Measurements from ENCODE around the gene NAT8L.
A peak's percentile ranks its signal among the peaks of the same experiment; 100 is the strongest.
"Not testable (repeated sequence)": the region's sequence is repeated elsewhere in the genome, so short reads cannot be mapped to it uniquely, and the experiment has no call there.

The NAT8L gene, protein sequence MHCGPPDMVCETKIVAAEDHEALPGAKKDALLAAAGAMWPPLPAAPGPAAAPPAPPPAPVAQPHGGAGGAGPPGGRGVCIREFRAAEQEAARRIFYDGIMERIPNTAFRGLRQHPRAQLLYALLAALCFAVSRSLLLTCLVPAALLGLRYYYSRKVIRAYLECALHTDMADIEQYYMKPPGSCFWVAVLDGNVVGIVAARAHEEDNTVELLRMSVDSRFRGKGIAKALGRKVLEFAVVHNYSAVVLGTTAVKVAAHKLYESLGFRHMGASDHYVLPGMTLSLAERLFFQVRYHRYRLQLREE

DNA sequence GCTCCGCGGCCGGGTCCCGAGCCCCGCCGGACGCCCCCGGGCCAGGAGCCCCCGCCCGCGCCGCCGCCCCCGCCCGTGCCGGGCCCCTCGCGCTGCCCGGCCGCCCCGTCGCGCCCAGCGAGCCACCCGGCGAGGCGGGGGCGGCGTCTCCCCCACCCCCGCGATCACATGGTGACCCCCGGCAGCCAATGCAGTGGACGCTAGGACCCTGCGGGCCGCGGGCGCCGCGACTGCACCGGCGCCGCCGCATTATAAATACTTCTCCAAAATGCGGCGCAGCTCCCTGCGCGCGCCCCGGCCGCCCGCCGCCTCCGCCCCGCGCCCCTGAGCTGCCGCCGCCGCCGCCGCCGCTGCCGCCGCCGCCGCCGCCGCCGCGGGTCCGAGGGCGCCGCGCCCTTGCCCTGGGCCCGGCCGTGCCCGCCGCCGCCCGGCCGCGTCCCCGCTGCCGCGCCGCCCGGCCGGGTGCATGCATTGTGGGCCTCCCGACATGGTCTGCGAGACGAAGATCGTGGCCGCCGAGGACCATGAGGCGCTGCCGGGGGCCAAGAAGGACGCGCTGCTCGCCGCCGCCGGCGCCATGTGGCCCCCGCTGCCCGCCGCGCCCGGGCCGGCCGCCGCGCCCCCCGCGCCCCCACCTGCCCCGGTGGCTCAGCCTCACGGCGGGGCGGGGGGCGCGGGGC, at the start of gene NAT8L:
Gene NAT8L (plus strand): TSS at position 282 of the 680 bp plus-strand sequence. CDS start 185 bp downstream, at position 467.
- H3K4me3 Mint-ChIP-seq, result no peak within 1 kb of the TSS
- no peak for DNase-seq (ENCODE audit: low spot score in 2 of 2)
- H3K4me1 Mint-ChIP-seq, result no peaks in the 10 kb centered on the region
- H3K36me3 Mint-ChIP-seq, result no peaks in the 10 kb centered on the region
- no peak within 1 kb of the TSS for H3K27ac Mint-ChIP-seq
- H3K9me3 Mint-ChIP-seq, result no peaks in the 10 kb centered on the region
- peak; percentile 42 for ATAC-seq

DNA sequence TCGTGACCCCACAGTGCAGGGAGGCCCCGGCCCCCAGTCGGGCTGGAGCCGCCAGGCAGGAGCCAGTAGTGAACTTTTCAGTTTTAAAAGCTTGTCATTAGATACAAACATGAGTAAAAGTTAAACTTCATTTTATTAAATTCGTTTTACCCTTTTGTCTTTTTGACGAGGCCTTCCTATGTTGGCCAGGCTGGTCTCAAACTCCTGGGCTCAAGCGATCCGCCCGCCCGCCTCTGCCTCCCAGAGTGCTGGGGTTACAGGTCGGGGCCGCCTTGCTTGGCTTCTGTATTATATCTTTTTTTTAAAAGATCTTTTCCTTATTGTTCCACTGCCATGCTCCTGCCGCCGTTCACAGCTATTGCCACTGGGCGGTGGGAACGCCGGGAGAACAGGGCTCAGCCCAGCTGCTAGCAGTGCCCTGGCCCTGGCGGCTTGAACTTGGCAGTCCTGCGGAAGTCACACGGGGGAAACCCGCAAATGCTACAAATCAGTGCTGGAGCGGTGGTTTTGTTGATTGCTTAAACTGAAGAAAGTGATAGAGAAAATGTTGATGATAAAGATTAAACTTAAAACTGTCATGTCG, 49.4 kb upstream of the NAT8L start:
- DNase-seq (ENCODE audit: low spot score in 2 of 2) (peak in 1 of 2 donors; percentile 74), ATAC-seq (peak; percentile 33)
- Mint-ChIP-seq H3K9me3 (no peaks in the 10 kb centered on the region), H3K36me3 (peaks cover 33% of the 10 kb centered on the region), H3K27ac (peak overlapping the region; percentile 96), H3K4me1 (peaks cover 35% of the 10 kb centered on the region), H3K4me3 (peak overlapping the region; percentile 84)

DNA sequence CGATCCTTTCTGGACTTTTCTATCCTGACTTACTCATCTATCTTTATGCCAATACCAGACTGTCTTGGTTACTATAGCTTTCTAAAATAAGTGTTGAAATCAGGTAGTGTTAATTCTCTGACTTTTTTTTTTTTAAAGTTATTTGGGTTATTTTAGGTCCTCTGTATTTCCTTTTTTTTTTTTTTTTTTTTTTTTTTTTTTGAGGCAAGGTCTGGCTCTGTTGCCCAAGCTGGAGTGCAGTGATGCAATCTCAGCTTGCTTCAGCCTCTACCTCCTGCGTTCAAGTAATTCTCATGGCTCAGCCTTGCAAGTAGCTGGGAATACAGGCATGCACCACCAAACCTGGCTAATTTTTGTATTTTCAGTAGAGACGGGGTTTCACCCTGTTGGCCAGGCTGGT, 47.5 kb upstream of the NAT8L start:
- DNase-seq (ENCODE audit: low spot score in 2 of 2) (no peak), ATAC-seq (no peak)
- peaks cover 24% of the 10 kb centered on the region for H3K4me1 Mint-ChIP-seq
- no peak overlapping the region for H3K27ac Mint-ChIP-seq
- H3K4me3 Mint-ChIP-seq, result no peak overlapping the region
- H3K9me3 Mint-ChIP-seq, result no peaks in the 10 kb centered on the region
- H3K36me3 Mint-ChIP-seq, result peaks cover 15% of the 10 kb centered on the region

DNA sequence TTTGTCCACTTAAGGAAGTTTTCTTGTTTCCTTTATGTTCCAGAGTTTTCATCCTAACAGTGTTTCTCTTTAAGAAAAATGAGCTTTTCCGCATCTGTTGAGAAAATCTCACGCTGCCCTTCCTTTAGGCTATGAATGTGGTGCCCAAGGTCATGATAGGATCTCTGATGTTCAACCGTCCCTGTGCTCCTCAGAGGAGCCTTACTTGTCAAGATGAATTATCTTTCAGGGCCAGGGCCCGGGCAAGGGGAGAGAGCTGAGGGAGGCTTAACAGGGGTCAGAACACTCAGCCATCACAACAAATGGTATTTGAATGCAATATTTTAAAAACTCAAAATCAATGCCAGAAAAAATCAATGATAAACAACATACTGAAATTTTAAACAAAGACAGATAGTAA, 44.1 kb upstream of the NAT8L start:
- Mint-ChIP-seq H3K9me3 (no peaks in the 10 kb centered on the region), H3K4me1 (peaks cover 9% of the 10 kb centered on the region), H3K36me3 (no peaks in the 10 kb centered on the region), H3K4me3 (no peak overlapping the region), H3K27ac (no peak overlapping the region)
- DNase-seq (ENCODE audit: low spot score in 2 of 2), result no peak
- ATAC-seq, result no peak

DNA sequence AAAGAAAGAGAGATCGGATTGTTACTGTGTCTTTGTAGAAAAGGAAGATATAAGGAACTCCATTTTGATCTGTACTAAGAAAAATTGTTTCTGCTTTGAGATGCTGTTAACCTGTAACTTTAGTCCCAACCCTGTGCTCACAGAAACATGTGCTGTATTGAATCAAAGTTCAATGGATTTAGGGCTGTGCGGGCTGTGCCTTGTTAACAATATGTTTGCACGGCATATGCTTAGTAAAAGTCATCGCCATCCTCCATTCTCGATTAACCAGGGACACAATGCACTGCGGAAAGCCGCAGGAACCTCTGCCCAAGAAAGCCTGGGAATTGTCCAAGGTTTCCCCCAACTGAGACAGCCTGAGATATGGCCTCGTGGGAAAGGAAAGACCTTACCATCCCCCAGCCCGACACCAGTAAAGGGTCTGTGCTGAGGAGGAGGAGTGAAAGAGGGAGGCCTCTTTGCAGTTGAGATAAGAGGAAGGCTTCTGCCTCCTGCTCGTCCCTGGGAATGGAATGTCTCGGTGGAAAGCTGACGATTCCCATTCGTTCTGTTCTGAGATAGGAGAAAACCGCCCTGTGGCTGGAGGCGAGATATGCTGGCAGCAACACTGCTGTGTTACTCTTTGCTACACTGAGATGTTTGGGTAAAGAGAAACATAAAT, 37.6 kb upstream of the NAT8L start:
- not testable (repeated sequence) for H3K36me3 Mint-ChIP-seq; DNase-seq (ENCODE audit: low spot score in 2 of 2); H3K4me3 Mint-ChIP-seq; ATAC-seq; H3K27ac Mint-ChIP-seq; H3K4me1 Mint-ChIP-seq; H3K9me3 Mint-ChIP-seq

DNA sequence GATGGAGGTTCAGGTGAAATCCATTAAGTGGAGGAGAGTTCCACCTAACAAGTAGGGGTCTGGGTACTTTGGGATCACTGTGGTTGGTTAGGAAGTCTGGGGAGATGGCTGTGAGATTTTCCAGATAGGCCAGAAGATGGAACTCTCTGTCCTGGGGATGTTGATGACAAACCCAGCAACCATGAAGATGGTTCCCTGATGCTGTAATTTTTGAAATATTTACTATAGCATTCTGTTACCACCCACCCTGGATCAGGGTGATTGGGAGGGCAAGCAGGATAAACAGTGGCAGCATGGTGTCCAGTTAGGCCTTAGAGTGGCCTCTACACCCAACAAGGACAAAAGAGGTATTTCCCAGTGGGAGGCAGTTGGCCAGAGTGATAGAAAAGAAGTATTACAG, 34.4 kb upstream of the NAT8L start:
- ATAC-seq (no peak), DNase-seq (ENCODE audit: low spot score in 2 of 2) (no peak)
- H3K4me1 Mint-ChIP-seq, result no peaks in the 10 kb centered on the region
- peaks cover 2% of the 10 kb centered on the region for H3K9me3 Mint-ChIP-seq
- H3K4me3 Mint-ChIP-seq, result no peak overlapping the region
- no peaks in the 10 kb centered on the region for H3K36me3 Mint-ChIP-seq
- no peak overlapping the region for H3K27ac Mint-ChIP-seq

DNA sequence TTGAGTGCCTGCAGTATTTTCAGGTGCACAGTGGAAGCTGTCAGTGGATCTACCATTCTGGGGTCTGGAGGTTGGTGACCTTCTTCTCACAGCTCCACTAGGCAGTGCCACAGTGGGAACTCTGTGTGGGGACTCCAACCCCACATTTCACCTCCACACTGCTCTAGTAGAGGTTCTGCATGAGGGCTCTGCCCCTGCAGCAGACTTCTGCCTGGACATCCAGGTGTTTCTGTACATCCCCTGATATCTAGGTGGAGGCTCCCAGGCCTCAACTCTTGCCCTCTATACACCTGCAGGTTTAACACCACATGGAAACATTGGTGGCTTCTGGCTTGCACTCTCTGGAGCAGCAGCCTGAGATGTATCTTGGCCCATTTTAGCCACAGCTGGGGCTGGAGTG, 33.3 kb upstream of the NAT8L start:
- ATAC-seq (no peak), DNase-seq (ENCODE audit: low spot score in 2 of 2) (no peak)
- no peaks in the 10 kb centered on the region for H3K4me1 Mint-ChIP-seq
- H3K9me3 Mint-ChIP-seq, result peaks cover 2% of the 10 kb centered on the region
- H3K27ac Mint-ChIP-seq, result no peak overlapping the region
- H3K4me3 Mint-ChIP-seq, result no peak overlapping the region
- no peaks in the 10 kb centered on the region for H3K36me3 Mint-ChIP-seq

DNA sequence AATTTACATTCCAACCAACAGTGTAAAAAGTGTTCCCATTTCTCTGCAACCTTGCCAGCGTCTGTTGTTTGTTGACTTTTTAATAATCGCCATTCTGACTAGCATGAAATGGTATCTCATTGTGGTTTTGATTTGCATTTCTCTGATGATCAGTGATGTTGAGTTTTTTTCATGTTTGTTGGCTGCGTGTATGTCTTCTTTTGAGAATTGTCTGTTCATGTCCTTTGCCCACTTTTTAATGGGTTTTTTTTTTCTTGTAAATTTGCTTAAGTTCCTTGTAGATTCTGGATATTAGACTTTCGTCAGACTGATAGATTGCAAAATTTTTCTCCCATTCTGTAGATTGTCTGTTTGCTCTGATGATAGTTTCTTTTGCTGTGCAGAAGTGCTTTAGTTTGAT, 32.0 kb upstream of the NAT8L start:
- not testable (repeated sequence) for H3K4me3 Mint-ChIP-seq; H3K9me3 Mint-ChIP-seq; ATAC-seq; H3K4me1 Mint-ChIP-seq; DNase-seq (ENCODE audit: low spot score in 2 of 2); H3K36me3 Mint-ChIP-seq; H3K27ac Mint-ChIP-seq

DNA sequence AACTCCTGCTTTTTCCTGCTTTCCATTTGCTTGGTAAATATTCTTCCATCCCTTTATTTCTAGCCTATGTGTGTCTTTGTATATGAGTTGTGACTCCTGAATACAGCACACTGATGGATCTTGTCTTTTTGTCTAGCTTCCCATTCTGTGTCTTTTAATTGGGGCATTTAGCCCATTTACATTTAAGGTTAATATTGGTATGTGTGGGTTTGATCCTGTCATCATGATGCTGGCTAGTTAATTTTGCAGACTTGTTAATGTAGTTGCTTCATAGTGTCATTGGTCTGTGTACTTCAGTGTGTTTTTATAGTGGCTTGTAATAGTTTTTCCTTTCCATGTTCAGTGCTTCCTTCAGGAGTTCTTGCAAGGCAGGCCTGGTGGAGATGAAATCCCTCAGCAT, 28.0 kb upstream of the NAT8L start:
- not testable (repeated sequence) for ATAC-seq; H3K36me3 Mint-ChIP-seq; DNase-seq (ENCODE audit: low spot score in 2 of 2)

DNA sequence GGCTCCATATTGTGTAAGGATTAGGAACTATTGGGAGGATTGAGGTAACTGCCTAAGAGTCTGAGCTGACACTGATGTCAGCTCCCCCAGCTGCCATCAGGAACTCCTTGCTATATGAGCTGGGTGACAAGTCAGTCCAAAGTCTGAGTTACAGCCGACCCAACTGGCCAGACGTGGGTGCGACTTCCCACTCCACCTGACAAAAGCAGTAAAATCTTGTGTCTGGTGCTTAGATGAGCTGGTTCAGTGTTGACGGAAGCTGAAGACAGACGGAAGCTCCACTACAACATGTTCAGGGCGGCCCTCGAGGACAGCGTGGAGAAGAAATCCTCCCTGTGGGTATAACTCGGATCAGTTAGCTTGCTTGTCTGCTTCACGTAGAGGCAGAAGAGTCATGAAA, 22.8 kb upstream of the NAT8L start:
- Mint-ChIP-seq H3K27ac (no peak overlapping the region), H3K4me1 (no peaks in the 10 kb centered on the region), H3K36me3 (no peaks in the 10 kb centered on the region), H3K4me3 (no peak overlapping the region), H3K9me3 (no peaks in the 10 kb centered on the region)
- DNase-seq (ENCODE audit: low spot score in 2 of 2) (no peak), ATAC-seq (no peak)

More for the DNA sequence above, 28.0 kb upstream of the NAT8L start:
- H3K27ac Mint-ChIP-seq, H3K4me3 Mint-ChIP-seq, H3K4me1 Mint-ChIP-seq, H3K9me3 Mint-ChIP-seq: not testable (repeated sequence)

DNA sequence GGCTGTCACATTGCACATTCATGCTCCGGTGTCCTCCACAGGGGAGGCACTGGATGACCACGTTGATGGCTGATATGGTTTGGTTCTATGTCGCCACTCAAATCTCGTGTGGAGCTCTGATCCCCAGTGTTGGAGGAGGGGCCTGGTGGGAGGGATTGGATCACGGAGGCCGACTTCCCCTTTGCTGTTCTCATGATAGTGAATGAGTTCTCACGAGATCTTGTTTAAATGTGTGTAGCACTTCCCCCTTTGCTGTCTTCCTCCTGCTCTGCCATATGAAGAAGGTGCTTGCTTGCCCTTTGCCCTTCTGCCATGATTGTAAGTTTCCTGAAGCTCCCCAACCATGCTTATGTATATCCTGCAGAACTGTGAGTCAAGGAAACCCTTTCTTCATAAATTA, 22.3 kb upstream of the NAT8L start:
- Mint-ChIP-seq H3K4me3 (no peak overlapping the region), H3K27ac (no peak overlapping the region), H3K4me1 (no peaks in the 10 kb centered on the region), H3K9me3 (no peaks in the 10 kb centered on the region), H3K36me3 (no peaks in the 10 kb centered on the region)
- DNase-seq (ENCODE audit: low spot score in 2 of 2), result no peak
- ATAC-seq, result no peak

DNA sequence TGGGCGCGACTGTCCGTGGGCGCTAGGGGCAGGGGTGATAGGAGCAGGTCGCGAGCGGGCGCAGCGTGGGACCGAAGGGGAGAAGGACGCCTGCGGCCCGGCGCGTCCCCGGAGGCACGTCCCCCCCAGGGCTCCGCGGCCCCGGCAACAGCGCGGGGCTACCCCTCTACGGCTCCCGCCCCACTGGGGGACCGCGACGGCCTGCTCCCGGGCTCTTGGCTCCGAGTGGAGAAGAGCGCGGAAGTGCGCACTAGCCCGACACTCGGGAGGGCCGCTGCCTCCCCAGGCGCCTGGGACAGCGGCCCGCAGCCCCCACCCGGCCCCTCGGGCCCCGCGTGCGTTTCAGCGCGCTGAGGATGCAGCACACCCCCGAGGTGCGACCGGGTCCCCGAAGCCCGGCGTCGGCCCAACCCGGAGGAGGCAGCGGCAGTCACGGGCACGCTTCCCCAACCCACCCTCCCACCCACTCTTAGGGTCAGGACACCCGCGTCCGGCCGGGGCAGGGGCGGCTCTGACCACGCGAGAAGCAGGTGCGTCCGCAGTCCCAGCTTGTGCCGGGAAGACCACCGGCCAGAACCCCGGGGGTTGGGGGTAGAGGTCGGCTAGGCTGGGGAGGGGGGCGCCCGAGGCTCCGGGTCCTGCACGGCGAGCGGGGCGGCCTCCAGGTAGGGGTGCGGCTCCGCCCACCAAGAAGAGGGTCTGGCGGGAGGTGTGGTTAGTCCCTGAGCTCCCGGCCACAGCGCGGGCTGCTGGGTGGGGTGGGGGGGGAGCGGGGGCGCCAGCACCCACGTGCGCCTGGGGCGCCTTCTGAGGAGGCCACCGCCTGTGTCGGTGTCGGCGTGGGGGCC, 18.5 kb upstream of the NAT8L start:
- no peaks in the 10 kb centered on the region for H3K4me1 Mint-ChIP-seq
- H3K9me3 Mint-ChIP-seq, result no peaks in the 10 kb centered on the region
- H3K36me3 Mint-ChIP-seq, result no peaks in the 10 kb centered on the region
- H3K4me3 Mint-ChIP-seq, result peak overlapping the region; percentile 78
- ATAC-seq (no peak), DNase-seq (ENCODE audit: low spot score in 2 of 2) (no peak)
- H3K27ac Mint-ChIP-seq, result no peak overlapping the region

DNA sequence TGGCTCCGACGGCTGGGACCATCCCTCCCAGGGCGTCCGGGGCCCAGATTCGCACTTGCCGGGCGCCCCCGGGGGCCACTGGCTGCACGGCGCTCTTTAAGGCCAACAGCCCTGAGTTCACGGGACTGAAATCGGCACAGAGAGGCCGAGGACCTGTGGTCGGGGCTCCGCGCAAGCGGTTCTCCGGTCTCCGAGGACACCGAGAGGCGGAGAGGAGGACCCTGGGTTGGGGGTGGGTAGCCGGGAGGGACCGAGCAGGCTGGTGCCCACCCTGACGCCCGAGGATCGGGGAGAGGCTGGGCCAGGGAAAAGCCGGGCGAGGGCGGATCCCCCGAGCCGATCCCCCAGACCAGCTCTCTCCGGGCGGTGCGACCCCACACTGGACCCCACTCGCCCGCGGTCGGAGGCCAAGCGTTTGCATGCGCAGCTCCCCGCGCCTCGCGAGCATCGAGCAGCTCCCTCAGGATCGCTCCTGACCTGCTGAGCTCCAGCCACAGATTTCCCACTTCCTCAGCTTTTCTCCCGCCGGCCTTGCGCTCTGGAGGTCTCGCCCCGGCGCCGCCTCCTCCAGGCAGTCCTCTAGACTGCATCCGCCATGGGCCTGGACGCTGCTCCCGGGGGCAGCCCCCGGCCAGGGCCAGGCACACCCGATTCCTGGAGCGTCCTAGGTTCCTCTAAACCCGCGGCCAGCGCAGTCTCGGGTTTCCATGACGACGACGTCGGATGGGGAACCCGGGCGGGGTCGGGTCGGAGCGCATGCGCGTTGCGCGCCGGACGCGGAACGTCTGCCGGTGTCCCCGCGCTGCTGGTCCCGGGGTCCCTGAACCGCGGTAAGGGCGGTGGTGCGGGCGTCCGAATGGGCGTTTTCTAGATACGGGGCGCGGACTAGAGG, 17.6 kb upstream of the NAT8L start:
- H3K27ac Mint-ChIP-seq, result no peak overlapping the region

More for the DNA sequence above, 17.6 kb upstream of the NAT8L start:
- no peaks in the 10 kb centered on the region for H3K9me3 Mint-ChIP-seq
- no peaks in the 10 kb centered on the region for H3K36me3 Mint-ChIP-seq
- DNase-seq (ENCODE audit: low spot score in 2 of 2) (peak; percentile 84 to 94), ATAC-seq (peak; percentile 81)
- peak overlapping the region; percentile 78 for H3K4me3 Mint-ChIP-seq
- no peaks in the 10 kb centered on the region for H3K4me1 Mint-ChIP-seq
